ENCODE results near the gene MORN1.
"Not testable (repeated sequence)": the region's sequence is repeated elsewhere in the genome, so short reads cannot be mapped to it uniquely, and the experiment has no call there.

Gene MORN1

DNA sequence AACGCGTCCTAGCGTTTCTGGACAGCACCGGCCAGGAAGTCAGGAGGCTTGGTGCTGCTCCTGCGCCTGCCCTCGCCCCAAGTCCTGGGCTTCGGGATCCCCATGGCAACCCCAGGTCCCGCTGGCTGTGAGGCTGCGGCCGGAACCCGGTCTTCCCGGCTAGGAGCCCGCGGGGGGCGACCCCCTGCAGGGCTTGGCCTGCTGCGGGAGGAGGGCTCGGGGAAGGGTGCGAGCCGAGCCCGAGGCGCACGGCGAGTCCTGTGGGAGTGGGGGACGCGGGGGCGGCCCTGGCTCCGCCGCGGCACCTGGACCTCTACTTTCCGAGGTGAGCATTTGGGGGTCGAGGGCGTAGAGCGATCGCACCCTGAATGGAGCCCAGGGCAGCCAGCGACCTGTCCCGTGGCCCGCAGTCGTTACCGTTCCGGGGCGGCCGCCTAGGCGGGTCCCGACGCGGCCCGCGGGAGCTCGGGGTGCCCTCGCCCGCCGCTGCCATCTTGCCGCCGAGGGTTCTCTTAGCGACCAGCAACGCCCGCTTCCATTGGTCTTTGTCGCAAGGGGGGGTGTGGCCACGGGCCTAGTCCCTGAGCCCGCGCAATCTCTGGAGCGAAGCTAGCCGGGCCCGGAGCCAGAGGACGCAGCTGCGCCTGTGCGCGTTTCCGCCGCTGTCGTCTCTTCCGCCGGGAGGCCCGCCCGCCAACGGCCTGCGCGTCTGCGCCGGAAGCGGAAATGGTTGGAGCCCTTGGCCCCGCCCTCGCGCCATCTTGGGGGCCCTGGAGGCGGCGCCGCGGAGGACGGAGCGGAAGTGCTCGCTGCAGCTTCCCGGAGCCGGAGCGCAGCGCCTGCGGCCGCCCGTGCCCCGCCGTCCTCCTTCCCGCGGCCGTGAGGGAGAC lies at the start of gene MORN1, which contains the start of gene RER1:
TSS of gene MORN1 (minus strand) at position 514 of the 890 bp plus-strand sequence. CDS start at position 493, 21 bp downstream.
TSS of gene RER1 (plus strand) at position 801 of the 890 bp plus-strand sequence. CDS start 3,950 bp downstream, outside the sequence.
- H3K9me3 Mint-ChIP-seq = no peaks in the 10 kb centered on the region
- peaks cover 12% of the 10 kb centered on the region for H3K36me3 Mint-ChIP-seq (ENCODE audit: low read depth)
- H3K27me3 Mint-ChIP-seq (ENCODE audit: low read depth) = no peaks in the 10 kb centered on the region
- H3K27ac Mint-ChIP-seq = peak within 1 kb of the TSS; percentile 86
- peak within 1 kb of the TSS; percentile 85 for H3K4me3 Mint-ChIP-seq
- H3K4me1 Mint-ChIP-seq (ENCODE audit: low read depth) = peaks cover 19% of the 10 kb centered on the region

DNA sequence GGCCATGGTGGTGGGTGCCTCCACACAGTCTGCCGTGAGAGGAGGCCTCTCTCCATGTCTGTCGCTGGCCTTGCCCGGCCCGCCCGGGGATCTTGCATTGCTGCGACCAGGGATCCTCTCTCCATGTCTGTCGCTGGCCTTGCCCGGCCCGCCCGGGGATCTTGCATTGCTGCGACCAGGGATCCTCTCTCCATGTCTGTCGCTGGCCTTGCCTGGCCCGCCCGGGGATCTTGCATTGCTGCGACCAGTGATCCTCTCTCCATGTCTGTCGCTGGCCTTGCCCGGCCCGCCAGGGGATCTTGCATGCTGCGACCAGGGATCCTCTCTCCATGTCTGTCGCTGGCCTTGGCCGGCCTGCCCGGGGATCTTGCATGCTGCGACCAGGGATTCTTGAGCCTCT lies 49.0 kb upstream of the MORN1 start:
- H3K27me3 Mint-ChIP-seq (ENCODE audit: low read depth) = peaks cover 21% of the 10 kb centered on the region
- H3K27ac Mint-ChIP-seq; H3K9me3 Mint-ChIP-seq; H3K4me3 Mint-ChIP-seq; H3K36me3 Mint-ChIP-seq (ENCODE audit: low read depth); H3K4me1 Mint-ChIP-seq (ENCODE audit: low read depth): not testable (repeated sequence)

- H3K4me3 Mint-ChIP-seq = no peak overlapping the region
- no peaks in the 10 kb centered on the region for H3K36me3 Mint-ChIP-seq (ENCODE audit: low read depth)
- no peaks in the 10 kb centered on the region for H3K4me1 Mint-ChIP-seq (ENCODE audit: low read depth)
- no peaks in the 10 kb centered on the region for H3K9me3 Mint-ChIP-seq
- peaks cover 12% of the 10 kb centered on the region for H3K27me3 Mint-ChIP-seq (ENCODE audit: low read depth)
- H3K27ac Mint-ChIP-seq = no peak overlapping the region
Observed at GRCh38 chr1:2439369-2439768, 48.0 kb upstream of the MORN1 start.

- Mint-ChIP-seq H3K36me3 (ENCODE audit: low read depth) (no peaks in the 10 kb centered on the region), H3K27me3 (ENCODE audit: low read depth) (peaks cover 11% of the 10 kb centered on the region)
Observed at GRCh38 chr1:2438641-2439040, 47.3 kb upstream of the MORN1 start.

GRCh38 chr1:2438038-2438437 lies 46.7 kb upstream of the MORN1 start:
- no peaks in the 10 kb centered on the region for H3K36me3 Mint-ChIP-seq (ENCODE audit: low read depth)
- H3K9me3 Mint-ChIP-seq = no peaks in the 10 kb centered on the region
- no peaks in the 10 kb centered on the region for H3K4me1 Mint-ChIP-seq (ENCODE audit: low read depth)
- H3K27me3 Mint-ChIP-seq (ENCODE audit: low read depth) = peaks cover 11% of the 10 kb centered on the region
- no peak overlapping the region for H3K27ac Mint-ChIP-seq
- H3K4me3 Mint-ChIP-seq = no peak overlapping the region

More at GRCh38 chr1:2438641-2439040, 47.3 kb upstream of the MORN1 start:
- Mint-ChIP-seq H3K9me3 (no peaks in the 10 kb centered on the region), H3K27ac (no peak overlapping the region), H3K4me3 (no peak overlapping the region), H3K4me1 (ENCODE audit: low read depth) (no peaks in the 10 kb centered on the region)

GRCh38 chr1:2437617-2438016 lies 46.3 kb upstream of the MORN1 start:
- Mint-ChIP-seq H3K27me3 (ENCODE audit: low read depth) (peaks cover 8% of the 10 kb centered on the region), H3K4me1 (ENCODE audit: low read depth) (no peaks in the 10 kb centered on the region), H3K27ac (peak overlapping the region; percentile 42)

GRCh38 chr1:2436876-2437275 lies 45.5 kb upstream of the MORN1 start:
- no peak overlapping the region for H3K4me3 Mint-ChIP-seq
- no peaks in the 10 kb centered on the region for H3K36me3 Mint-ChIP-seq (ENCODE audit: low read depth)
- H3K9me3 Mint-ChIP-seq = no peaks in the 10 kb centered on the region
- no peak overlapping the region for H3K27ac Mint-ChIP-seq
- no peaks in the 10 kb centered on the region for H3K4me1 Mint-ChIP-seq (ENCODE audit: low read depth)
- peaks cover under 1% of the 10 kb centered on the region for H3K27me3 Mint-ChIP-seq (ENCODE audit: low read depth)

More at GRCh38 chr1:2437617-2438016, 46.3 kb upstream of the MORN1 start:
- no peaks in the 10 kb centered on the region for H3K9me3 Mint-ChIP-seq
- no peaks in the 10 kb centered on the region for H3K36me3 Mint-ChIP-seq (ENCODE audit: low read depth)
- no peak overlapping the region for H3K4me3 Mint-ChIP-seq

DNA sequence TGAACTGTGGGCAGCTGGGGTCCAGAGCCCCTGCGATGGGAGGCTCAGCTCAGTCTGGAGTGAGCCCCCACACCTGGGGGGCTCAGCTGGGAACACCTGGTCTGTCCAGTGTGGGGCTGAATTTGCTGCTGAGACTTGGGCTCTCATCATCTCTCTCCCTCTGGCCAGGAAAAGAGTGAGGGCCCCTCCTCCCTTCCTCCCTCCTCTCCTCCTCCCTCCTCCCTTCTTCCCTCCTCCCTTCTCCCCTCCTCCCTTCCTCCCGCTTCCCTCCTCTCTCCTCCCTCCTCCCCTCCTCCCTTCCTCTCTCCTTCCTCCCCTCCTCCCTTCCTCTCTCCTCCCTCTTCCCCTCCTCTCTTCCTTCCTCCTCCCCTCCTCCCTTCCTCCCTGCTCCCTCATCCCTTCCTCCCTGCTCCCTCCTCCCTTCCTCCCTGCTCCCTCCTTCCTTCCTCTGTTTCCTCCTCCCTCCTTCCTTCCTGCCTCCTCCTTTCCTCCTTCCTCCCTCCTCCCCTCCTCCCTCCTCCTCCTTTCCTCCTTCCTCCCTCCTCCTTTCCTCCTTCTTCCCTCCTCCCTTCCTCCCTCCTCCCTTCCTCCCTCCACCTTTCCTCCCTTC lies 44.5 kb upstream of the MORN1 start:
- H3K36me3 Mint-ChIP-seq (ENCODE audit: low read depth) = no peaks in the 10 kb centered on the region
- H3K27me3 Mint-ChIP-seq (ENCODE audit: low read depth) = no peaks in the 10 kb centered on the region
- H3K4me3 Mint-ChIP-seq = no peak overlapping the region
- no peak overlapping the region for H3K27ac Mint-ChIP-seq
- no peaks in the 10 kb centered on the region for H3K9me3 Mint-ChIP-seq
- H3K4me1 Mint-ChIP-seq (ENCODE audit: low read depth) = no peaks in the 10 kb centered on the region

GRCh38 chr1:2435091-2435490 lies 43.7 kb upstream of the MORN1 start:
- no peaks in the 10 kb centered on the region for H3K9me3 Mint-ChIP-seq
- H3K27me3 Mint-ChIP-seq (ENCODE audit: low read depth) = no peaks in the 10 kb centered on the region
- H3K4me3 Mint-ChIP-seq = no peak overlapping the region
- H3K36me3 Mint-ChIP-seq (ENCODE audit: low read depth) = no peaks in the 10 kb centered on the region
- H3K27ac Mint-ChIP-seq = no peak overlapping the region
- no peaks in the 10 kb centered on the region for H3K4me1 Mint-ChIP-seq (ENCODE audit: low read depth)

- H3K4me3 Mint-ChIP-seq = no peak overlapping the region
- H3K27me3 Mint-ChIP-seq (ENCODE audit: low read depth) = no peaks in the 10 kb centered on the region
- peaks cover 5% of the 10 kb centered on the region for H3K9me3 Mint-ChIP-seq
- no peak overlapping the region for H3K27ac Mint-ChIP-seq
- H3K36me3 Mint-ChIP-seq (ENCODE audit: low read depth) = peaks cover 2% of the 10 kb centered on the region
- no peaks in the 10 kb centered on the region for H3K4me1 Mint-ChIP-seq (ENCODE audit: low read depth)
Observed at GRCh38 chr1:2433936-2434655, 42.7 kb upstream of the MORN1 start.

DNA sequence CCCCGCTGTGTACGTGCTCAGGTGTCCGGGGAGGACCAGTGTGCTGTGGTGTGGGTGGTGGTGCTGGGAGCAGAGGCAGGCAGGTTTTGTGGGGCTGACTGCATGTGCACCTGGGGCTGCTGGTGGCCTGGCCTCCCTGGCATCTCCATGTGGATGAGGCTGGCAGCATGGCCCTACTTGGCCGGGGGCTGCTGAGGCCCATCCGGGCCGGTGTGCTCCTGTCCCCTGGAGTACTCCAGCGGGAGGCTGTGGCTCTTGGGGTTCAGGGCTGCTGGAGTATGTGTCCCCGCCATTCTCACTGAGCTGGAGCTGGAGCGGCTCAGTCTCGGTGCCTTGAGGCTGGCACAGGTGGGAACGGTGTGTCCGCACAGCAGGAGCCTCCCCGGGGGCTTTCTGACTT lies 41.8 kb upstream of the MORN1 start:
- no peaks in the 10 kb centered on the region for H3K27me3 Mint-ChIP-seq (ENCODE audit: low read depth)
- peaks cover 2% of the 10 kb centered on the region for H3K36me3 Mint-ChIP-seq (ENCODE audit: low read depth)
- H3K4me3 Mint-ChIP-seq = no peak overlapping the region
- no peaks in the 10 kb centered on the region for H3K4me1 Mint-ChIP-seq (ENCODE audit: low read depth)
- H3K27ac Mint-ChIP-seq = no peak overlapping the region
- peaks cover 5% of the 10 kb centered on the region for H3K9me3 Mint-ChIP-seq

DNA sequence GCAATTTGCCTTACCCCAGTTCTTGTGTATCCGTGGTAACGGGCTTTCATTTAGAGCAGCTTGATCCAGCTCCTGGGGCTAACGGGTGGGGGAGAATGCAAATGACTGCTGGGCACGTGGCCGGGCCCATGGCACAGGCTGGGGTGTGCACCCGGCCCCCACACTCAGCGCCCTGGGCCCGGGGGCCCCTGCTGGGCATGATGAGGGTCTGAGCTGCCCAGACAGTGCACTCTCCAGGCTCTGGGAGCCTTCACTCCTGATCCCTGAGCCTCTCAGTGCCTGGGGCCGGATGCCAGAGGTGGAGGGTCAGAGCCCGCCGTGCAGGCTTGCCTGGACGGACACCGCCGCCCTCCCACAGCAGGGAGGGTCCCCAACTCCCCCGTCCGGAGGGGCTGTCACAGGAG lies 41.1 kb upstream of the MORN1 start:
- Mint-ChIP-seq H3K36me3 (ENCODE audit: low read depth) (peaks cover 2% of the 10 kb centered on the region), H3K27ac (no peak overlapping the region), H3K27me3 (ENCODE audit: low read depth) (no peaks in the 10 kb centered on the region), H3K4me1 (ENCODE audit: low read depth) (no peaks in the 10 kb centered on the region), H3K4me3 (no peak overlapping the region), H3K9me3 (peaks cover 5% of the 10 kb centered on the region)

GRCh38 chr1:2431518-2431917 lies 40.2 kb upstream of the MORN1 start:
- peaks cover 5% of the 10 kb centered on the region for H3K9me3 Mint-ChIP-seq
- no peaks in the 10 kb centered on the region for H3K4me1 Mint-ChIP-seq (ENCODE audit: low read depth)
- no peak overlapping the region for H3K27ac Mint-ChIP-seq
- H3K27me3 Mint-ChIP-seq (ENCODE audit: low read depth) = no peaks in the 10 kb centered on the region
- peaks cover 2% of the 10 kb centered on the region for H3K36me3 Mint-ChIP-seq (ENCODE audit: low read depth)
- H3K4me3 Mint-ChIP-seq = no peak overlapping the region

DNA sequence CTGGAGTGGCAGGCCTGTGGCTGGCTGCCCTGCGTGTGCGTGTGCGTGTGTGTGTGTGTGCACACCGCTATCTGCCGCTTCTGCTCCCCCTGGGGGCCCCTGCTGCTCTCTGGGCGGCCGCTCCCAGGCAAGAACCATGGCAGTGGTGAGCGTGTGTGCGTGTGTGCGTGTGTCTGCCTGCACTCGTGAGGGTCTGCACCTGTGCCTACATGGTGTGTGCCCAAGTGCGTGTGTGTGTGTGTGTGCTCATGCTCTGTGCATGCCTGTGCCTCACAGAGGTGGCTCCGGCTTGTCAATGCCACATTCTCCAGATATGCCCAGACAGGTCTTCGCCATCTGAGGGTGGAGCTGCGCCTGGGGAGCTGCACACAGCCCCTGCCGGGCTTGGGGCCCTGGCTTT lies 39.7 kb upstream of the MORN1 start:
- Mint-ChIP-seq H3K9me3 (peaks cover 5% of the 10 kb centered on the region), H3K36me3 (ENCODE audit: low read depth) (peaks cover 2% of the 10 kb centered on the region), H3K4me3 (no peak overlapping the region), H3K27me3 (ENCODE audit: low read depth) (no peaks in the 10 kb centered on the region), H3K27ac (no peak overlapping the region), H3K4me1 (ENCODE audit: low read depth) (no peaks in the 10 kb centered on the region)

Data from T-helper 1 cell treated with Interleukin-12 subunit alpha and Interleukin-12 subunit beta and Interleukin-4 antibody, amounts not matched to agents 30 μg/mL and 1 μg/mL, for 36 hours (primary cell).